HUES64 (cell line): ENCODE measurements around the gene ZNF624. TPM values are rescaled to one million over a fixed set of nuclear protein-coding genes. Genes with fewer than 3 reads are reported as not detected.
A peak's percentile ranks its signal among the peaks of the same experiment; 100 is the strongest.
"Not testable (repeated sequence)": the region's sequence is repeated elsewhere in the genome, so short reads cannot be mapped to it uniquely, and the experiment has no call there.

ENCODE experiments used
- H3K27ac ChIP-seq: 2 replicates; pipeline ENCODE4 v1.7.0; 2013; ENCODE audit warnings: low read depth, low read length, inconsistent platforms
- H3K27me3 ChIP-seq: 2 replicates; pipeline ENCODE4 v1.6.1; 2013; ENCODE audit warnings: mild to moderate bottlenecking, low read length; ENCODE audit not compliant: insufficient read depth
- H3K36me3 ChIP-seq: 2 replicates; pipeline ENCODE4 v1.6.1; 2013; ENCODE audit warnings: mild to moderate bottlenecking, low read length; ENCODE audit not compliant: insufficient read depth
- H3K4me1 ChIP-seq: 2 replicates; pipeline ENCODE4 v1.6.1; 2013; ENCODE audit warnings: mild to moderate bottlenecking, low read length, moderate library complexity; ENCODE audit not compliant: insufficient read depth
- H3K4me3 ChIP-seq: 2 replicates; pipeline ENCODE4 v1.5.1; 2013; ENCODE audit warnings: mild to moderate bottlenecking, low read length, moderate library complexity
- H3K9ac ChIP-seq: 2 replicates; pipeline ENCODE4 v1.6.1; 2013; ENCODE audit warnings: mild to moderate bottlenecking, low read depth, low read length
- H3K9me3 ChIP-seq: 2 replicates; pipeline ENCODE4 v1.6.1; 2013; ENCODE audit warnings: low read depth, low read length; ENCODE audit not compliant: insufficient read depth
- WGBS: fragments of 150-250, 120-280 bp; methylation state at CpG from one replicate; pipeline ENCODE4 v1.1.7; 2013; ENCODE audit warnings: missing lambda C conversion rate; 5-methylcytosine and 5-hydroxymethylcytosine counted together
- polyA plus RNA-seq, 2 experiments: library from polyadenylated mRNA; stranded (reverse); fragments of 50-300 nt; gene quantifications; one replicate each; pipeline ENCODE4 v1.2.3, GENCODE V29; 2013

ZNF624 gene
- 2.6 TPM for polyA plus RNA-seq (2013, experiment 1 of 2)
- 2.7 TPM for polyA plus RNA-seq (2013, experiment 2 of 2)

DNA sequence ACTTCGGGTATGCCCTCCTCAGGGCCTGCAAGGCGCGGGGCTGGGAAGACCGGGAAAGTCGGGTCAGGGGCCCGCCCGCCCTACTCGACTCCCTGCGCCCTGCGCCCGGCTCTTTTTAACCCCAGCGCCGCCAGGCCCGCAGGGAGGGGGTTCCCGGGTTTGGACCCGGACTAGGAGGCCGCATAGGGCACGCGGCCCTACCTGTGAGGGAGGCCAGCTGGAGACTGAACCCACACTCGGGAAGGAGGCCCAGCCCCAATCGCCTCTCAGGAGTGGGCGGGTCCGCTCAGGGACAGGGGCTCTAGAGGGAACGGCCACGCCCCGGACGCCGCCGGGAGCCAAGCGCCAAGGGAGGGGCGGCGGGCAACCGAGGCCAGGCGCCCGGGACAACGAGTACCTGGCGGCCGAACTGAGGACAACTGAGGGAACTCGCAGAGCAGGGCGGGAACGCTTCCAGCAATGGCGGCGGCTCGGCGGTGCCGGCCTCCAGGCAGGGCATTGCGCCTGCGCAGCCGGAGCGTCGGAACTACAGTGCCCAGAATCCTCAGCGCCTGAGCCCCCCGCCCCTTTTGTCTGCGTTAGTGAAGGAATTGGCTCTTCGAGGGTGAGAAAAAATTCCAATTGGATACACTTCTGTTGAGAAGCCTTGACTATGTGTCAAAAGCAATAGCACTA lies at the start of gene ZNF624:
Gene ZNF624, minus strand, starts transcription at position 484 of the 675 bp plus-strand sequence.
- H3K27ac ChIP-seq = peak within 1 kb of the TSS; percentile 85
- peak within 1 kb of the TSS; percentile 64 for H3K4me3 ChIP-seq
- H3K9ac ChIP-seq = peak within 1 kb of the TSS; percentile 72
- no peaks in the 10 kb centered on the region for H3K36me3 ChIP-seq
- H3K9me3 ChIP-seq = no peaks in the 10 kb centered on the region
- peaks cover 21% of the 10 kb centered on the region for H3K4me1 ChIP-seq
- H3K27me3 ChIP-seq = no peaks in the 10 kb centered on the region
- WGBS = under 1% methylated on average over 55 of the region's 55 CpGs

GRCh38 chr17:16697603-16698002 lies 44.0 kb upstream of the ZNF624 start:
- not testable (repeated sequence) for H3K27ac ChIP-seq, H3K4me1 ChIP-seq, H3K9ac ChIP-seq, H3K36me3 ChIP-seq, H3K4me3 ChIP-seq, H3K27me3 ChIP-seq, H3K9me3 ChIP-seq
- WGBS = 97% methylated on average over 3 of the region's 5 CpGs

DNA sequence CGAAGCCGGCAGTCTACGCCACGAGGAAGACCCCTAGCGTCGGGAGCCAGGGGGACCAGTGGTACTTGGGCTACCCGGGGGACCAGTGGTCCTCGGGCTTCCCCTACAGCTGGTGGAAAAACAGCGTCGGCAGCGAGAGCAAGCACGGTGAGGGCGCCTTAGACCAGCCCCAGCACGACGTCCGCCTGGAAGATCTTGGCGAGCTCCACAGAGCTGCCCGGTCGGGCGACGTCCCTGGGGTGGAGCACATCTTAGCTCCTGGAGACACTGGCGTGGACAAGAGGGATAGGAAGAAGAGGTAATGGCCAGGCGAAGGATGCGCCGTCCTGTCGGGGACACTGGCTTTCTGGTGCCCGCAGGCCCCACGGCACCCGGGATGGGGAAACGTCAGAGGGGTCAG lies 36.8 kb upstream of the ZNF624 start:
- H3K36me3 ChIP-seq, H3K27me3 ChIP-seq, H3K9me3 ChIP-seq, H3K4me3 ChIP-seq, H3K9ac ChIP-seq, H3K27ac ChIP-seq: not testable (repeated sequence)
- H3K4me1 ChIP-seq = peaks cover 14% of the 10 kb centered on the region
- 96% methylated on average over 26 of the region's 30 CpGs for WGBS

DNA sequence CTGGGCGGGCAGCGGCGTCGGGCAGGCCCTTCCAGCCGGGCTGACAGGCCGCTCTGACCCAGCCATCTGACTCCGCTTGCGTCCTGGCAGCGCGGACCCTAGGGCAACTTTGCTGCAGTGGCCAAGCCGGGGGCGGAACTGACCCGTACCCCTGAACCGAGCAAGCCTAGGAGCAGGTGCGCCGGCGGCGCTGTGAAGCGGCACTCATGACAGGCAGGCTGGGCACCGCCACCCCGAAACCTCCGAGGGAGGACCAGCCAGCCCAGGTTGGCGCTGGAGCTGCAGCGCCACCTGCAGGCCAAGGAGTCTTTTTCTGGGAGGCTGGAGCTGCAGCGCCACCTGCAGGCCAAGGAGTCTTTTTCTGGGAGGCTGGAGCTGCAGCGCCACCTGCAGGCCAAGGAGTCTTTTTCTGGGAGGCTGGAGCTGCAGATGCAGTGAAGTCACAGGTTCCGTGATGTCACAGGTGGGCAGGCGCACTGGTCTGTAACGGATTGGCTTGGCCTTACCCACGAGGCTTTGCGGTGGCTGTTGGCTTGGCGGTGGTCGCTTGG lies 36.2 kb upstream of the ZNF624 start, which contains the start of gene CCDC144A:
Gene CCDC144A, plus strand, starts transcription at position 511 of the 551 bp plus-strand sequence. CDS start 160 bp downstream, outside the sequence.
- peaks cover 14% of the 10 kb centered on the region for H3K4me1 ChIP-seq
- WGBS = 91% methylated on average over 33 of the region's 33 CpGs
- H3K27ac ChIP-seq, H3K4me3 ChIP-seq, H3K9ac ChIP-seq, H3K27me3 ChIP-seq, H3K36me3 ChIP-seq, H3K9me3 ChIP-seq: not testable (repeated sequence)

DNA sequence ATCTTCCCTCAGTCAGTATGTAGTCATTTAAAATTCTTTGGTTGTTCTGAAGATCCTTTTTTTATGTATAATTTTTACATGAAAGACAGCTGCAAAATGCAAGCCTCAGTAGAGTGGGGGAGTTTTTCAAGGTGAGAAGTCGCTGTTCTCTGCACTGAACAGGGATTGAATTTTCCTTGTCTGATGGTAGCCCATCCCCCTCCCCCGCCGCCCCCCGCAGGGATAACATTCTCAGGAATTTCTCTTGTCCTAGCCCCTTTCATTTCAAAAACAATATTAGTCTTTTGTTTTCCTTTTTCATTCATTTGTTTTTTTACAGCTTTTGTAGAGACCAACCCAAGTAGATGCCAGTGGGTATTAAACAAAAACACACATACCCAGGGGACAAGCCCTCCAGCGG lies 33.5 kb upstream of the ZNF624 start:
- H3K9ac ChIP-seq = peak overlapping the region; percentile 36; the same call in 1 of the 2 replicates
- not testable (repeated sequence) for H3K36me3 ChIP-seq, H3K27me3 ChIP-seq, H3K9me3 ChIP-seq, H3K4me3 ChIP-seq
- H3K4me1 ChIP-seq = peaks cover 14% of the 10 kb centered on the region
- H3K27ac ChIP-seq = peak overlapping the region; percentile 91; the same call in 1 of the 2 replicates
- 2% methylated on average over 4 of the region's 5 CpGs for WGBS

GRCh38 chr17:16686019-16686418 lies 32.4 kb upstream of the ZNF624 start:
- H3K9me3 ChIP-seq, H3K27me3 ChIP-seq, H3K36me3 ChIP-seq, H3K4me3 ChIP-seq, H3K9ac ChIP-seq: not testable (repeated sequence)
- peaks cover 14% of the 10 kb centered on the region for H3K4me1 ChIP-seq
- H3K27ac ChIP-seq = peak overlapping the region; percentile 45; the same call in 1 of the 2 replicates
- no CpG with 5 or more reads among the region's 4 CpGs for WGBS

DNA sequence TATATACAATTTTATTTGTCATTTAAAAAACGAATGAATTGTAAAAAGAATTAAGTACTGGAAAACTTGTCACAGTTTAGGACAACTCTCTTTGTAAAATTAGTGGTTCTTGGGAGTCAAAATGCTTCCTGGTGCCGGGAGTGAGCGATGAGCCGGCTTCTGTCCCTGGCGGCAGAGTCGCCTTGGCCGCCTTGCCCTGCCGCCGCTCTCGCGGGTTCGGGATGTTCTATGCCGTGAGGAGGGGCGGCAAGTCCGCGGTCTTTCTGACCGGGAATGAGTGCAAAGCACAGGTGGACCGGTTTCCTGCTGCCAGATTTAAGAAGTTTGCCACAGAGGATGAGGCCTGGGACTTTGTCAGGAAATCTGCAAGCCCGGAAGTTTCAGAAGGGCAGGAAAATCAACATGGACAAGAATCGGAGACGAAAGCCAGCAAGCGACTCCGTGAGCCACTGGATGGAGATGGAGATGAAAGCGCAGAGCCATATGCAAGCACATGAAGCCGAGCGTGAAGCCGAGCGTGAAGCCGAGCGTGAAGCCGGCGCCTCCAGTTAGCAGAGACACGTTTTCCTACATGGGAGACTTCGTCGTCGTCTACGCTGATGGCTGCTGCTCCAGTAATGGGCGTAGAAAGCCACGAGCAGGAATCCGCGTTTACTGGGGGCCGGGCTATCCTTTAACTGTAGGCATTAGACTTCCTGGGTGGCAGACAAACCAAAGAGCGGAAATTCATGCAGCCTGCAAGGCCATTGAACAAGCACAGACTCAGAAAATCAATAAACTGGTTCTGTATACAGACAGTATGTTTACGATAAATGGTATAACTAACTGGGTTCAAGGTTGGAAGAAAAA lies 29.9 kb upstream of the ZNF624 start:
- not testable (repeated sequence) for H3K9me3 ChIP-seq, H3K27ac ChIP-seq, H3K36me3 ChIP-seq, H3K9ac ChIP-seq, H3K4me3 ChIP-seq, H3K27me3 ChIP-seq
- H3K4me1 ChIP-seq = peaks cover 14% of the 10 kb centered on the region
- WGBS = 88% methylated on average over 44 of the region's 44 CpGs

DNA sequence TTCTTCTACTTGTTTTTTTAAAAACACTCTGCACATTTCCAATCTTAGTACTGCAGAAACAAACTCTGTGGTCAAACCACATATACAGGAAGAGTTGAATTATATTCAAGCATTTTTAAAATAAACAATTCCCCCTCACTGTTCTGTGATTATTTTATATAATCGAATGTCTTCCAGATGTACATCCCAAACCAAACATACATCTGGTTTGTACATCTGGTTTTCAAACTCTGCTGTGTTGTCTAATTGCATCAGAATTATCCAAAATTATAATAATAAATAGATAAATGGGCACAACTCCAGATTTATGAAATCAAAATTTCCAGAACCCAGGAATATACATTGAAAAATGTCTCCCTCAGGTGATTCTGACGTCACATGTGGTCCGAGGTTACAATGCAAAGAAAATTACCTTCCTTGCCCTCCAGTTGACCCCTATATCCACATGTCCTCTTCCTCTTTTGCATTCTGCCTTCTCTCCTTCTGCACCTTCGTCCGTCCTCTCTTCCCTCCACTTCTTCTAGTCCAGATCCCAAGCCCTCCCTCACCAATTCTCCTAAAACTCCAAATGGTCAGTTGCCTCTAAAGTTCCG lies 23.1 kb upstream of the ZNF624 start:
- Histone ChIP-seq H3K27me3 (no peaks in the 10 kb centered on the region), H3K4me1 (peaks cover 6% of the 10 kb centered on the region), H3K27ac (no peak overlapping the region), H3K36me3 (no peaks in the 10 kb centered on the region), H3K9ac (no peak overlapping the region), H3K4me3 (no peak overlapping the region), H3K9me3 (no peaks in the 10 kb centered on the region)
- 95% methylated on average over 6 of the region's 6 CpGs for WGBS

DNA sequence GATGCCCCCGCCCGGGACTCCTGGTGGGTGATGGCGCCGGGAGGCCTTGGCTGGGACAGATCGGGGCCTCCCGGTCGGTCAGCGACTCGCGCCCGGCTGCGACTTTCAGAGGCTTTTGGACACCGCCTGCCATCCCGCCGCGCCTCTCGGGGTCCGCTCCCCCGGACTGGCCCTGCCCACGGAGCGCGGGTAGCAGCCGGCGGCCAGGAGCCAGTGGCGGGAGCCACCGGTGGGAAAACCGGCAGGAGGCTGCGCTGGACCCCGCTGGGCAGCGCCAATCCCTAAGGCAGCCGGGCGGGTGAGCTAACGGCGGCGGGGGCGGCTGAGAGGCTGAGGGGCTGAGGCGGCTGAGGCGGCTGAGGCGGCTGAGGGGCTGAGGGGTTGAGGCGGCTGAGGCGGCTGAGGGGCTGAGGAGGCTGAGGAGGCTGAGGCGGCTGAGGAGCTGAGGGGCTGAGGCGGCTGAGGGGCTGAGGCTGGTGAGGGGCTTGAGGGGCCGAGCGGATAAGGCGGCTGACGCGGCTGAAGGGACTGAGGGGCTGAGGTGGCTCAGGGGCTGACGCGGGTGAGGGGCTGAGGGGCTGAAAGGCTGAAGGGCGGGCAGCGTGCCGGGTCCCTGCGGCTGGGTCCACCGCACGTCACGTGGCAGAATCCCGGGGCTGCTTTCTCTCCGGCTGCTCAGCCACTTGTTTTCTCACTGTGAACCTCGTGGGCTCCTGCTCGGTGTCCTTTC lies 13.4 kb upstream of the ZNF624 start:
- not testable (repeated sequence) for H3K36me3 ChIP-seq, H3K4me1 ChIP-seq, H3K9me3 ChIP-seq, H3K27ac ChIP-seq
- Histone ChIP-seq H3K9ac (peak overlapping the region; percentile 57; the same call in 1 of the 2 replicates), H3K27me3 (peaks cover 26% of the 10 kb centered on the region), H3K4me3 (peak overlapping the region; percentile 55)
- WGBS = 2% methylated on average over 60 of the region's 61 CpGs

DNA sequence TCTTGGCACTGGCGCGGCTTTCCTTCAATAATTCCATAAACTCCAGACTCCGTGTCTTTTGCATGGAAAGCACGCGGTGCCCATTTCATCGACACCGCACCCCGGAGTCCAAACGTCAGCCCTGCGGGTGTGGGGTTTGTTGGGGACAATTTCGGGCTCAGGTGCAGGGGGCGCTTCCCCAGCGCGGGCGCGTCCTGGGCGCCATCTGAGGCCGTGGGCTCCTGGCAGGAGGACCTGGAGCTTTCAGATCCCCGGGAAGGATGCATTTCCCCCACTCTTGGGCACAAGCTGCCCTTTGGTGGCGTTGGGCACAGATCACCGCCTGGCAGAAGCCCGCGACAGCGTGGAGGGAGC lies 12.9 kb upstream of the ZNF624 start:
- H3K36me3 ChIP-seq, H3K27ac ChIP-seq, H3K9me3 ChIP-seq, H3K9ac ChIP-seq, H3K4me1 ChIP-seq: not testable (repeated sequence)
- H3K27me3 ChIP-seq = peaks cover 26% of the 10 kb centered on the region
- WGBS = 53% methylated on average over 24 of the region's 24 CpGs
- peak overlapping the region; percentile 55 for H3K4me3 ChIP-seq
